NCI-H526 (cell line): ENCODE results near the gene SLC7A7.
"Not testable (repeated sequence)": the region's sequence is repeated elsewhere in the genome, so short reads cannot be mapped to it uniquely, and the experiment has no call there.

ENCODE experiments used
- DNase-seq, 2 experiments: peaks; one replicate each; lab custom pipeline; 2025; lab: John Stamatoyannopoulos, UW

The SLC7A7 gene

DNA sequence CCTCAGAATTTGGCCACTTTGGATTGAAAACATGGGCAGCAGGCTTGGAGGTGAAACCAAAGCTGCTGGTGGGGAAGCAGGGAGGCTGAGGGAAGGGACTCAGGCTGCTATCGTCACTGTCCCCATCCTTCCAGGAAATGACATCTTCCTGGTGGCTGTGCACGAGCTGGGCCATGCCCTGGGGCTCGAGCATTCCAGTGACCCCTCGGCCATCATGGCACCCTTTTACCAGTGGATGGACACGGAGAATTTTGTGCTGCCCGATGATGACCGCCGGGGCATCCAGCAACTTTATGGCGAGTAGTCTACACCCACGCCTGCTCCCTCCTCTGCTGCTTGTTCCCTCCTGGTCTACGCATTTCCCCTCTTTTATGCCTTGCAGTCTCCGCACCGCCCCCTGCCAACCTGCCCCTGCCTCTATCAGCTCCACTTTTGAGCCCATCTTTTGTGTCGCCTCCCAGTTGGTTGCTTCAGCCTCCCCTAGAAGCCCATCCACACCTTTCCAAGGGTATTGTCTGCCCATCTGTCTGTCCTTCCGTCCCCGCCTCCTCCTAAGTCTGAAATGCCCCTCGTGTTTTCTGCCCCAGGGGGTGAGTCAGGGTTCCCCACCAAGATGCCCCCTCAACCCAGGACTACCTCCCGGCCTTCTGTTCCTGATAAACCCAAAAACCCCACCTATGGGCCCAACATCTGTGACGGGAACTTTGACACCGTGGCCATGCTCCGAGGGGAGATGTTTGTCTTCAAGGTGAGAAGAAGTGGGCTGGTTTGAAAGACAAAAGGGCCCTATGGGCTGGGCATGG, 28.1 kb upstream of the SLC7A7 start:
- no peak for DNase-seq

DNA sequence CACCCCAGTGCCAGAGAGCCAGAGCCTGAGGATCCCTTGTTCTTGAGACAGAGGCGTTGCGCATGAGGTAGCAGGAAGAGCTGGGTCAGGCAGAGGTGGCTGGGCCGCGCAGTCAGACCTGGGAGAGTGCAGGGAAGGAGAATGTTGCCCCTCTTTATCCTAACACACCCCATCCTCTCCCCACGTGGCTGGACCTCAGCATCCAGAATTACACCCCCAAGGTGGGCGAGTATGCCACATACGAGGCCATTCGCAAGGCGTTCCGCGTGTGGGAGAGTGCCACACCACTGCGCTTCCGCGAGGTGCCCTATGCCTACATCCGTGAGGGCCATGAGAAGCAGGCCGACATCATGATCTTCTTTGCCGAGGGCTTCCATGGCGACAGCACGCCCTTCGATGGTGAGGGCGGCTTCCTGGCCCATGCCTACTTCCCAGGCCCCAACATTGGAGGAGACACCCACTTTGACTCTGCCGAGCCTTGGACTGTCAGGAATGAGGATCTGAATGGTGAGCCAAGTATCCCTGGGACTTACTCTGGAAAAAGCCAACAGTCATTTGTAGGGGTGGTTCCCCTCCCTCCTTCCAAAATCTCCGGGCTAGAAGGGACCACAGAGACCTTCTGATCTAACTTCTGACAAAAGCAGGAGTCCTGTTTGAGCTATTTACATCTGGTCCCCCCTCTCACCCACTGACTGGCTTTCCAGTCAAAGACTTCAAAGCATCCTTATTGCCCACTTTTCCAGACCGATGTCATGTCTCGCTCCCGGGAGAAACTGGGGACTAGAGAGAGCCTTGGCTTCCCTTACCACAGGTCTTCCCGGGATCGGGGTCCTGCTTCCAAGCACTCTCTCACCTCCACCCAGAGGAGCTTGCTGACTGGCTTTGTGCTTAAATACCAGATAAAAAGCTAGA, 27.2 kb upstream of the SLC7A7 start:
- no peak for DNase-seq

DNA sequence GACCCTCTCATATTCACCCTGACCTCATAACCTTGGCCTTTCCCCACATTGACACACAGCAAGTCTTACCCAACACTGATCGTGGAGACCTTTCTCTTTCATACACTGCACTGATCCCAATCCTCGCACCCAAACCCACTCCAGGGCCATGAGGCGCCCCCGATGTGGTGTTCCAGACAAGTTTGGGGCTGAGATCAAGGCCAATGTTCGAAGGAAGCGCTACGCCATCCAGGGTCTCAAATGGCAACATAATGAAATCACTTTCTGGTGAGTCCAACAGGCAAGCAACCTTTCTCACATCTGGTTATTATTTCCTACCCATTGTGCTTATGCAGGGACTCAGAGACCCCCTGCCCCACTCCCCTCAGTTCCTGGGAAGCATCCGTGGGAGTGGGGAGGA, 26.5 kb upstream of the SLC7A7 start:
- DNase-seq: no peak

DNA sequence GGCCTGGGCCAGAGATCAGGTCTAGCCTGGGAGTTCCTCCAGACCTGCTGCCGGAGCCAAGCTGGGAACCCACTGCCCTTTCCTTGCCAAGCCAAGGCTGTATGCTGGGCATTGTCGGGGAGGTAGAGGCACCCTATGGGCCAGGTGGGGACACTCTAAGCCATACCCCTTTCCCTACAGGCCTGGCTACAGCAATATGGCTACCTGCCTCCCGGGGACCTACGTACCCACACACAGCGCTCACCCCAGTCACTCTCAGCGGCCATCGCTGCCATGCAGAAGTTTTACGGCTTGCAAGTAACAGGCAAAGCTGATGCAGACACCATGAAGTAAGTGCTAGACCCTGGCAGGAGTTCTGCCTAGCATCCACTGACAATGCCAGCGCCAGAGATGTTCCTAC, 26.1 kb upstream of the SLC7A7 start:
- DNase-seq: no peak

DNA sequence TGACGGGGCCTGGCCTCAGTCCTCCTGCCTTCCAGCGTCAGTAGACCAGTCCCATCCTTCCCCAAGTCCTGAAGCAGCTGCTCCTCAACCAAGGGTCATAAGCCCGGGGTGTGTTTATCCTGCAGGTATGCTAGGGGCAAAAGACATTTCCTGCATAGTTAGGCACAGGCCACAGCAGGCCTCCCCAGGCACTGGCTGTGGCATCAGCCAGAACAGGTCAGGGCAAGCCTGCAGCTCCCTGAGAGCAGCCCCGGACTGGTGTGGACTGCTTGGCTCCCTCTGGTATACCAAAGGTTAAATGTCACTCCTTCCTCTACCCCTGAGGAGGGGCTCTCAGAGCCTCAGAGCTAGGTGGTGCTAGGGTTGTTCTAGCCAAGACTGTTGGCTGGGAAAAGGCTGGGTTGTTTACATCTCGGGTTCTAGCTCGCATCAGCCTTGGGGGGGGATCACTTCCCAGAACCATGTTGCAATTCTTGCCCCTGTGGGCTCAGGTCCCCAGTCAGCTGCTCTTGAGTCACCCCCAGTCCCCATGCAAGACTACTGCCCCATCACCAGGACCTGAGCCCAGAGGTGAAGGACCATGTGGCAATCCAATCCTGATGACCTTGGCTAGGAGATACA, 24.0 kb upstream of the SLC7A7 start:
- no peak for DNase-seq

DNA sequence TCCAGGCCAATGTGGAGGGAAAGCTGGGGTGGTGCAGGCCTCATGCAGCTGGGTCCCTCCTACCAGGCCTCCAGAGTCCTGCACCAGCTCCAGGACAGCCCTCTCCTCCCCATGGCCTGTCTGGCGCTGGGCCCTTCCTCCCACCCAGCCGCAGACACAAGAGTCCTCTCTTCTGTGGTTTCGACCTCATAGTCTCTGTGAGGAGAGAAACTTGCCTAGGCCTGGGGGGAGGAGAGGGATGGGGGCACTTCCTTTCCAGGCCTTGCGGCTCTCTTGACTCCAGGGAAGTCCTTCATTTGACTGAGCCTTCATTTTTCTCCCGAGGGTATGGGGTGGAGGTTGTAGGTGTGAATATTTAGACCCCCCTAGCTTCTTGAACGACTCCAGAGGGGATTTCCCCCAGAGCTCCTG, 23.4 kb upstream of the SLC7A7 start:
- no peak for DNase-seq

DNA sequence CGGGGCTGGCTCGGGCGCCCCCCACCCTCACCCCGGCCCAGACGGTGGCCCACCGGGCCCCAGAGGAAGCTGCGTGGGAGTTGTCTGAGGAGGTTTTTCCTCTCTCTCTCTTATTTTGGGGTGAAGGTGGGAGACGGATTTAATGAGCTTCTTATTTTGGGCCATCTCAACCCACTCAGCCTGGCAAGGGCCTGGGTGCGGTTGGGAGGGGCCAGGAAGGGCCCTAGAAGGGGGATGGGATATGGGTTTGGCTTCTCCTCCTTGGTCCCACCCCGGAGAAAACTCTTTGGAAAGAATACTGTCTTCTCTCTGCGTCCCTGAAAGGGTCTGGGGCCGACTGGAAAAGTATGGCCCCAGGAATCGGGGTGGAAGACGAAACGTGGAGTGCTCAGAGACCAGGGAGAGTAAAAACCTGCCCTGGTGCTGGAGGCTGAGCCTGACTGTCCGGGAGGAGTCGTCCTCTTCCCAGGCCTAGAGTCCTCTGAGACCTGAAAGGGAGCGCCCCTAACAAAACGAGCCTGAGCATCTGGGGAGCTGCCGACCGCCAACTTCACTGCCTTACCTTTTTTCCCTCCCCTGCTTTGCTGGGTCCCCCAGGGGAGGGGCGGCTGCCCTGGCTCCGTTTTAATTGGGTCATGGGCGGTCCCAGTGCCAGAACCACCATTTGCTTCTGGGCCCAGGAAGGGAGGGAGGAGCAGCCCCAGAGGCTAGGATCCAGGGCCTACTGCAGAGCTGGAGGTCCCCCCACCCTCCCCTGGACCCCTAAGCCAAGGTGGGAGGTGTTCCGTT, 22.7 kb upstream of the SLC7A7 start:
- no peak for DNase-seq

DNA sequence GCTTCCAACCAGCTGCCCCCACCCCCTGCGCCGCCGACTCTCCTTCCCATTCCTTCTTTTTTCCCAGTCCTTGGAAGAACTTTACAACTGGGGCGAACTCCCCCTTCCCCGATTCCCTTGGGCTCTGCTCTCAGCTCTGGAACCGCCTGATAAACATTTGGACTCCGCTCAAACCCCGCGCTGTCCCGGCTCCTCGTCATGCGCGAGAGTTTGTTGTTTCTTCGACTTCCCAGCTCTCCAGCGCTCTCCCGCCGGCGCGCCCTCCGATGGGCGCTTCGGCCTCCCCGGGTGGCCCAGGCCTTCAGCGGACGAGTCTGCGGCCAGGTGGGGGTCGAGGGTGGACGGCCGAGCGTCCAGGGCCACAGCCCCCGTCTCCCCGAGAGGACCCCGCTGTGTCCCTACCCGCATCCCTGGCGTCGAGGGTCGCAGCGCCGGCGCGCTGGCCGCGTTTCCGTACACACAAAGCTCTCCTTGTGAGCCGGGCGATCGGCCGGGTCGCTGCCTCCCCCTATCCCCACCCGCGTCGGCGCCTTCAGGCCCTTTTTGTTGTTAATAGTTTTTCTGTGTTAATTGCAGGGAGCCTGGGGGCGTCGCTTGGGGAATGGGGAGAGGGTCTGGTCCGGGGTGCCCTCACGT, 22.0 kb upstream of the SLC7A7 start:
- peak in 1 of 2 experiments; percentile 21 for DNase-seq

DNA sequence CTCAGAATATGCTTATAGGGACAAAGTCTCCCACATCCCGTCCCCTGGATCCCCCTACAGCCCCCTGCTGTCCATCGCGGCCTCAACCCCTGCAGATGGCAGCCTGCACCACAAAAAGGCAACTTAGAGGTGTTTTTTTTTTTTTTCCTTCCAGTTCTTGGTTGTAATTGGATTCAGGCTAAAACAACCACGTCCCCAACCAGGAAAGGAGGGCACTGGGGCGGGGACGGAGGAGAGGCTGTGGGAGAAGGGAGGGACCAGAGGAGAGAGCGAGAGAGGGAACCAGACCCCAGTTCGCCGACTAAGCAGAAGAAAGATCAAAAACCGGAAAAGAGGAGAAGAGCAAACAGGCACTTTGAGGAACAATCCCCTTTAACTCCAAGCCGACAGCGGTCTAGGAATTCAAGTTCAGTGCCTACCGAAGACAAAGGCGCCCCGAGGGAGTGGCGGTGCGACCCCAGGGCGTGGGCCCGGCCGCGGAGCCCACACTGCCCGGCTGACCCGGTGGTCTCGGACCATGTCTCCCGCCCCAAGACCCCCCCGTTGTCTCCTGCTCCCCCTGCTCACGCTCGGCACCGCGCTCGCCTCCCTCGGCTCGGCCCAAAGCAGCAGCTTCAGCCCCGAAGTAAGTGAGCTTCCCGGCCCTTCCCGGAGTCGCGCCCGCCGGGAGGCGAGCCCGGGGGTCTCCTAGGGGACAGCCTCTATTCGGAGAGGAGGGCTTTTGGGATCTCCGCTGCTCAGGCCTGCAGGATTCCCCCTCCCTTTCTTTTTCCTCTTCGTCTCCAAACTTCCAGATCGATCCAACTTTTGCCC, 21.3 kb upstream of the SLC7A7 start, which contains the start of gene MMP14:
MMP14 (plus strand) TSS at position 285 of the 813 bp plus-strand sequence; CDS start at position 518, 233 bp downstream.
- no peak for DNase-seq

DNA sequence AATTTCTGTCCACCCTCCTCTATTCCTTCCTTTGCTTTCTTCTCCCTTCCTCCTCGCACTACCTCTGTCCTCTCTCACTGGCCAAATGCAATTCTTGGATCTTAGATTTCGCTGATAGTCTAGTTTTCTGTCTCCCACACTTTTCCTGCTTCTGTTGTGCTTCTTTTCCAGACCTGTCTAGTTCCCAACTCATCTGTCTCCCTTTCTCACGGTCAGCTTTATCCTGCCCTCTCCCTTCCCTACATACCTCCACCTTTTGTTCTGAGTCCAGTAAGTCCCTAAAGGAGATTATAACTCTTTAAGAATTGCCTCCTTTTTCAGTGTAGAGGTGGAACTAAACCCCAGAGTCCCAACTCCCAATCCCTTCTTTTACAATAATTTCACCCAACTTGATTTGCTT, 20.3 kb upstream of the SLC7A7 start:
- DNase-seq: no peak

DNA sequence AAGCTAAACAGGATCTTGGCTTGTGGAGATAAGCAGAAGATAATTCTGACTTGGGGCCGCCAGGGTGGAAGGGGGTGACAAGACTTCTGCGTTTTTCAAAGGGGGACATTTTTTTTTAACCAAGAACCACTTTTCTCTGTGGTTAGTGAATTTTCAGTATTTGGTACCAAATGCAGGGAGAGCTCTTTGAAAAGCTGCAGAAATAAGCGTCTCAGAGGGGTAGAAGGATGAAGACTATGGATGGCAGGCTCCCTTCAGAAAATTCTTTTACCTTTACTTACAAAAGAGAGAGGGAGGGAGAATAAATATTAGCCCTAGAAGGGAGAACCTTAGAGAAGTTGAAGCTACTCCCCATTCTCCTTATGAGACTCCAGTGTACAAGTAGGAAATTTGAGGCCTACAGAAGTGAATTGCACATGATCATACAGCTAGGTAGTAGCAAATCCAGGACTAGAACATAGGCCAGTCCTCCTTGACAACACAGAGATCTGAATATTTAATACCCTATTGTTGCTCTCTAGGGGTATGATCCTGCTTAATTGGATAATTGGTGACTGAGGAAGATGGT, 15.3 kb upstream of the SLC7A7 start:
- DNase-seq: no peak

DNA sequence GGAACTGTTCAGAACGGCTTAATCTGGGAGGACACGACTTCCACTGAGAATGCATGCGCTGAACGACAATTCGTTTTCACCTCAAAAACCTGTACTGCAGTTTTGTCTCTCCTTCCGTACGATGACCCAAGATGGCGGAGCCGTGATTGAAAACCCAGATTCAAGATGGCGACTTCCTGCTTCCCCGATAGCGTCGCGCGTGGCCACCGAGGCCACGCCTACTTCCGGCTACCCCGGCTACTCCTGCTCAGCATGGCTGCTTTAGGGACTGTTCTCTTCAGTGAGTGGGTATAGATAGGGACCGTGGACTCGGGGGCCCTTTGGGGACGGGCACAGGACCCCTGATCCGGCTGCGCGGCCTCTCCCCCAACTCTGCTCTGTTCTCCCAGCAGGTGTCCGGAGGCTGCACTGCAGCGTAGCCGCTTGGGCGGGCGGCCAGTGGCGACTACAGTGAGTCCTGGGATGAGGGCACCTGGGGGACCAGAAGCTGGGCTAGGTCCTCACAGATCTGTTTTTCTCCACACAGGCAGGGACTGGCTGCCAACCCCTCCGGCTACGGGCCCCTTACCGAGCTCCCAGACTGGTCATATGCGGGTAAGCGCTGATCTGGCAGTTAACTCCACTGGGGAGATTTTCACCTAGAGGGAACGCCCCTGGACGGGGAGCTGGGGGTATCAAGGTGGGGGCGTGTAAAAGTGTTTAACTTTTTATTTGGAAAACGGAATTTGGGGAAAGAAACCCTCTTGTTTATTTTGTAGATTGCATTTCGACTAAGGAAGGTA, 14.6 kb upstream of the SLC7A7 start, which contains the start of gene MRPL52:
MRPL52 (plus strand) TSS at position 227 of the 782 bp plus-strand sequence; CDS start at position 253, 26 bp downstream.
- DNase-seq: peak; percentile 78 to 92

DNA sequence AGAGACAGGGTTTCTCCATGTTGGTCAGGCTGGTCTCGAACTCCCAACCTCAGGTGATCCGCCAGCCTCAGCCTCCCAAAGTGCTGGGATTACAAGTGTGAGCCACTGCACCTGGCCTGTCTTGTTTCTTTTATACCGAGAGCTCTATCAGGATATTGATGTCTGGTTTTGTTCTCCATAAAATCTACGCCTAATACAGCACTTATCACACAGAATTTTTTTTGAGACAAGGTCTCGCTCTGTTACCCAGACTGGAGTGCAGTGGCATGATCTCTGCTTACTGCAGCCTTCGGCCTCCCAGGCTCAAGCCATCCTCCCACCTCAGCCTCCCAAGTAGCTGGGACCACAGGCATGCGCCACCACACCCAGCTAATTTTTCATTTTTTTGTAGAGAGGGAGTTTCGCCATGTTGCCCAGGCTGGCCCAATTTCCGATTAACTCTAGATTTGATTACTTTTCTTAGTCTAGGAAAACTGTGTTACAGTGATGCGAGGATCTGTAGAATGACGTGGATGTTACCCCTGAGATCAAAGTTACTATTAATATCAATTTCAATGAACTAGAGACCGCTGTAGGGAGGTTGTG, 13.9 kb upstream of the SLC7A7 start:
- not testable (repeated sequence) for DNase-seq

DNA sequence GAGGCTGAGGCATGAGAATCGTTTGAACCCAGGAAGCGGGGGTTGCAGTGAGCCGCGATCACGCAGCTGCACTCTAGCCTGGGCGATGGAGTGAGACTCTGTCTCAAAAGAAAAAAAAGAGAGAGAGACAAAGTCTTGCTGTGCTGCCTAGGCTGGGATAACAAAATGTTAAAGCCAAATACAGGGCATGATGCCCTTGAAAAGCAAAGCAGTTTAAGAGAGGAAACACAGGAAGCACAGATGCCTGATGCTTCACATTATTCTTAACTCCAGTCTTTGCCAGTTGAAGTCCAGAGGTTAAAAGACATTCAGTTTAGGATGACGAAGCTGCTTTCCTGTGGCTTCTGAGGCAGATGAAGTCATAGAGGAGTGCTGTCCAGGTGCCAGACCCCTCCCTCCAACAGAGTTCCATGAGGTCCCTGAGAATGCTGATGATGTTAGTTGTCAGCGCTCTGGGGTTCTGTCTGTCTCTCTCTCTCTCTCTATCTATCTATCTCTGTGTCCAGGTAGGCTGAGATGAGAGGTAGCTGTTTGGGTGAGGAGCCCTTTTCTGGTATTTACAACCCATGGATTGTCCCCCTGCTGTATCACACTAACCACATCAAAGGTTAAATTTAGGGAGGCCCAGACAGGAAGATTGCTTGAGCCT, 9.6 kb upstream of the SLC7A7 start:
- DNase-seq: no peak

DNA sequence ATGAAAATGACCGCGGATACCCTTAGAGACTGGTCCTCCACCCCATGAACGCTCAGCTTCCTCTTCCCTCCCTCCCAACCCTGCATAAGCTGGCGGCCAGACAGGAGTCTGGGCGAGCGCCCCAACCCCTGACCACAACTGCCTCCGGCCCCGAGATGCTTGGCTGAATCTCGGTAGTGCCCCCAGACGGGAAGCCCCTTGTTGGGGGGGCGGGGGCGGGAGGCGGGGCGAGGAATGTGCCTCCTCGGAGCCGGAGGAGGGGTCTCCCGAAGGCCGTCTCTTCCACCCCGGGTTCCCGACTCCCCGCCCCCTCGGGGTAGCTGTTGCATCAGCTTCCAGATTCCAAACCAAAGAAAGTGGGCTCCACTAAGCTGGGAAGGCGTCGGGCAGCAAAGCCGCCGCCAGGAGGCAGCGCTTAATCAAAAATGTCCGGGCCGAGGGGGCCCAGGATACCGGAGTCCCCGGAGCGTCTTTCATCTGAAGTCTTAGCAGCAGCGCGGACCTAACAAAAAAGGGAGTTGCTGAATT, 7.4 kb upstream of the SLC7A7 start:
- peak in 1 of 2 experiments; percentile 73 for DNase-seq

DNA sequence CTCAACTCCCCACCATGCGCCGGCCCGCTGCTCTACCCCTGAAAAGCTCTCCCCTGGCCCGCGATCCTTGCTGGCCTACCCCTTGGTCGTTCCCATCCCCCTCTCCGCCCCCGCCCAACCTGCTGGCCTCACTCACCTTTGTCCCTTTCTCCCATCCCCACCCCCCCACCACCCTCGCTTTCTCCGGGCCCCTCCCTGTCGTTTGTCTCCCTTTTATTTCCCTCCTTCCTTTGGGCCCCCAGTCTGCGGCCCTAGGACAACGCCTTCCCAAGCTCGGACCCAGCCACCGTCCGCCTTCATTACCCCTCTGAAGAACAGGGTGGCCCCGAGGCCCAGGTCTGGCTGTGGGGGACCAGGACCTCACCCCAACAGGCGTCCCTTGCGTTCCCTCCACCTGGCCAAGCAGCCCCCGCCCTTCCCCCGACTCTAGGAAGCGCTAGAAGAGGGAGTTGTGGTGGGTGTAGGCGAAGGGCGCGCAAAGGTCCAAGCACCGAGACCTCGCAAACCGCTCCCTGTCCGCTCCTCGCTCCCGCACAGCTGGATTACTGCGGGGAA, 6.9 kb upstream of the SLC7A7 start:
- no peak for DNase-seq
